HepG2 (cell line): Measurements from ENCODE around the gene JADE2. TPM values are rescaled to one million over a fixed set of nuclear protein-coding genes. Genes with fewer than 3 reads are reported as not detected.

Source experiments
- ATAC-seq: fragments of 200-7000 bp; cut with Tn5 transposase; 3 replicates; pipeline ENCODE4 v1.9.1; 2020; ENCODE audit warnings: mild to moderate bottlenecking, moderate library complexity
- BruUV-seq: library from RNA; stranded (reverse); fragments of 400-500 nt; replicated peaks from 2 replicates; lab custom pipeline; 2021; lab: Mats Ljungman, UMichigan
- CTCF ChIA-PET: fragments of 300-600 bp; formaldehyde crosslinking; extraction: SDS; loops from one replicate; lab custom pipeline; 2021; ENCODE audit warnings: low total read pairs, inconsistent platforms, low intra/inter-chr PET ratio; lab: Yijun Ruan, JAX
- POLR2A ChIA-PET: fragments of 350-600 bp; sonication (Branson Sonifier 250); formaldehyde crosslinking; loops from one replicate; lab custom pipeline; 2020; ENCODE audit warnings: antibody characterized with exemption, inconsistent platforms; lab: Yijun Ruan, JAX
- DNase-seq: peaks from one replicate; pipeline ENCODE4 v3.0.0-alpha.2; 2015; ENCODE audit warnings: low spot score
- FAIRE-seq: peaks from 3 replicates; lab custom pipeline; 2011; peaks lifted over from hg19 to GRCh38; lab: Jason Lieb, UNC
- H2AFZ ChIP-seq: one replicate; pipeline ENCODE4 v1.6.1; 2011; ENCODE audit warnings: low read length, inconsistent platforms
- H3K27ac ChIP-seq: fragments of 300-600 bp; 3 replicates; pipeline ENCODE4 v1.8.0; 2011; ENCODE audit warnings: mixed run types, mild to moderate bottlenecking, mixed read lengths, low read length, inconsistent platforms; ENCODE audit not compliant: insufficient read depth; ENCODE audit errors: extremely low read length
- H3K27me3 ChIP-seq, 2 experiments: fragments of 200-600 bp in 1 of 2; 2 replicates in 1 of 2; 3 replicates in 1 of 2; pipeline versions ENCODE4 v1.6.0 to v1.8.0; 2011; ENCODE audit warnings: low read length in 2 of 2, mild to moderate bottlenecking in 2 of 2, moderate library complexity in 2 of 2, inconsistent platforms in 1 of 2; ENCODE audit not compliant: insufficient read depth in 2 of 2, control insufficient read depth in 1 of 2
- H3K36me3 ChIP-seq, 2 experiments: fragments of 200-600 bp in 1 of 2; replicated peaks in 1 of 2; 2 replicates in 1 of 2; 3 replicates in 1 of 2; pipeline versions ENCODE4 v1.5.1 to v1.8.0; 2011; ENCODE audit warnings: low read length in 2 of 2, inconsistent platforms in 1 of 2; ENCODE audit not compliant: insufficient read depth in 2 of 2, control insufficient read depth in 1 of 2
- H3K4me1 ChIP-seq: 2 replicates; pipeline ENCODE4 v1.5.1; 2012; ENCODE audit warnings: low read length, inconsistent platforms; ENCODE audit not compliant: insufficient read depth
- H3K4me2 ChIP-seq: 2 replicates; pipeline ENCODE4 v1.6.0; 2011; ENCODE audit warnings: low read depth, low read length, inconsistent platforms
- H3K4me3 ChIP-seq, 3 experiments: fragments of 200-600 bp in 1 of 3; sonication (generic), shearing (Covaris generic) in 1 of 3; replicated peaks in 1 of 3; 2 replicates each; pipeline ENCODE4 v1.5.1; 2011 to 2016; ENCODE audit warnings: low read length in 3 of 3, inconsistent platforms in 2 of 3, low read depth in 2 of 3, mild to moderate bottlenecking in 2 of 3, control low read depth in 1 of 3, mixed read lengths in 1 of 3; ENCODE audit not compliant: insufficient read depth in 1 of 3
- H3K79me2 ChIP-seq: one replicate; pipeline ENCODE4 v1.6.1; 2011; ENCODE audit warnings: low read length, inconsistent platforms; ENCODE audit not compliant: insufficient read depth
- H3K9ac ChIP-seq: 2 replicates; pipeline ENCODE4 v1.6.0; 2011; ENCODE audit warnings: mild to moderate bottlenecking, low read depth, low read length, inconsistent platforms; ENCODE audit not compliant: insufficient read depth
- H3K9me3 ChIP-seq: 2 replicates; pipeline ENCODE4 v1.5.1; 2012; ENCODE audit warnings: mild to moderate bottlenecking, low read length
- H4K20me1 ChIP-seq: 2 replicates; pipeline ENCODE4 v1.6.0; 2011; ENCODE audit warnings: inconsistent platforms, mild to moderate bottlenecking, low read length, moderate library complexity; ENCODE audit not compliant: insufficient read depth
- ATF7 ChIP-seq, 2 experiments: fragments of 450-650 bp in 1 of 2; sonication (generic) in 1 of 2; formaldehyde crosslinking in 1 of 2; IDR thresholded peaks; 2 replicates each; pipeline versions ENCODE4 v1.4.0 to v1.6.1; 2016 to 2020; ENCODE audit warnings: antibody characterized with exemption in 1 of 2, mild to moderate bottlenecking in 1 of 2, missing genetic modification reagents in 1 of 2
- BCL6 ChIP-seq: IDR thresholded peaks from 2 replicates; pipeline ENCODE4 v1.6.1; 2016; ENCODE audit warnings: missing genetic modification reagents, missing compliant biosample characterization
- DNMT1 ChIP-seq: sonication (generic); formaldehyde crosslinking; IDR thresholded peaks from 2 replicates; pipeline ENCODE4 v1.5.1; 2020; ENCODE audit warnings: mild to moderate bottlenecking, missing genetic modification reagents
- FOSL2 ChIP-seq: sonication (generic); formaldehyde crosslinking; IDR thresholded peaks from 2 replicates; pipeline ENCODE4 v1.4.0; 2020; ENCODE audit warnings: missing genetic modification reagents
- GLMP ChIP-seq: sonication (generic); formaldehyde crosslinking; IDR thresholded peaks from 2 replicates; pipeline ENCODE4 v1.9.0; 2021; ENCODE audit warnings: missing genetic modification reagents, mild to moderate bottlenecking, borderline replicate concordance
- MAZ ChIP-seq, 2 experiments: sonication (generic) in 1 of 2; formaldehyde crosslinking in 1 of 2; IDR thresholded peaks; 2 replicates each; pipeline versions ENCODE4 v1.5.0 to v1.6.1; 2012 to 2020; ENCODE audit warnings: low read depth in 2 of 2, mild to moderate bottlenecking in 2 of 2, borderline replicate concordance in 1 of 2, improper control_type of control experiment in 1 of 2, low read length in 1 of 2, missing genetic modification reagents in 1 of 2, moderate library complexity in 1 of 2
- PHF8 ChIP-seq: sonication (generic); formaldehyde crosslinking; IDR thresholded peaks from 2 replicates; pipeline ENCODE4 v1.5.0; 2020; ENCODE audit warnings: missing genetic modification reagents
- PRMT3 ChIP-seq: sonication (generic); formaldehyde crosslinking; IDR thresholded peaks from 2 replicates; pipeline ENCODE4 v1.8.1; 2022; ENCODE audit warnings: low read depth, mild to moderate bottlenecking, moderate library complexity, missing genetic modification reagents, borderline replicate concordance
- TAF1 ChIP-seq: sonication (generic); formaldehyde crosslinking; IDR thresholded peaks from 2 replicates; pipeline ENCODE4 v1.4.0; 2020; ENCODE audit warnings: missing genetic modification reagents
- TEAD2 ChIP-seq: sonication (generic); formaldehyde crosslinking; IDR thresholded peaks from 2 replicates; pipeline ENCODE4 v1.9.0; 2021; ENCODE audit warnings: missing genetic modification reagents
- ZNF512B ChIP-seq: sonication (generic); formaldehyde crosslinking; IDR thresholded peaks from 2 replicates; pipeline ENCODE4 v1.5.1; 2020; ENCODE audit warnings: missing genetic modification reagents, mild to moderate bottlenecking, borderline replicate concordance
- WGBS: methylation state at CpG from one replicate; pipeline ENCODE4 v1.1.6; 2017; ENCODE audit warnings: low lambda C conversion rate; 5-methylcytosine and 5-hydroxymethylcytosine counted together
- in situ Hi-C: cut with HindIII; loops from 2 replicates; pipeline ENCODE4 v1.10.0; 2017; ENCODE audit warnings: low pct_unique_long_range_greater_than_20kb; ENCODE audit not compliant: extremely low pct_ligation_motif_present
- intact Hi-C: fragments of 100-400 bp; cut with micrococcal nuclease; formaldehyde crosslinking; loops from one replicate; pipeline ENCODE4 v1.10.0; 2022; ENCODE audit not compliant: unreplicated experiment
- polyA plus RNA-seq, 8 experiments: library from polyadenylated mRNA; depleted of rRNA in 3 of 8; stranded (reverse) in 7 of 8; unstranded in 1 of 8; fragments of >200 nt; fragmentation: Illumina TruSeq in 4 of 8; extraction: Trizol in 4 of 8; gene quantifications; 2 replicates each; pipeline versions ENCODE4 v1.2.1 to v1.2.3, GENCODE V29; 2011 to 2016; ENCODE audit warnings: low read depth in 4 of 8, missing spikeins in 1 of 8, mixed read lengths in 1 of 8; ENCODE audit not compliant: insufficient read depth in 1 of 8
- total RNA-seq, 5 experiments: library from RNA; depleted of rRNA; stranded (reverse); fragments of >200 nt; fragmentation: Illumina TruSeq; extraction: Trizol; gene quantifications; 2 replicates each; pipeline ENCODE4 v1.2.3, GENCODE V29; 2016; ENCODE audit warnings: low read depth in 1 of 5
- TF ChIP-seq, protein P1 (sequence below): sonication (generic); formaldehyde crosslinking; IDR thresholded peaks from 2 replicates; pipeline ENCODE4 v1.8.1; 2022; ENCODE audit warnings: mild to moderate bottlenecking, missing genetic modification reagents

JADE2 gene
- total and polyA plus RNA-seq, 2 of the 13 experiments (the other 11 are each of a cell fraction or from before 2014, with no cell fraction given): 7.5 to 15.1 TPM

DNA sequence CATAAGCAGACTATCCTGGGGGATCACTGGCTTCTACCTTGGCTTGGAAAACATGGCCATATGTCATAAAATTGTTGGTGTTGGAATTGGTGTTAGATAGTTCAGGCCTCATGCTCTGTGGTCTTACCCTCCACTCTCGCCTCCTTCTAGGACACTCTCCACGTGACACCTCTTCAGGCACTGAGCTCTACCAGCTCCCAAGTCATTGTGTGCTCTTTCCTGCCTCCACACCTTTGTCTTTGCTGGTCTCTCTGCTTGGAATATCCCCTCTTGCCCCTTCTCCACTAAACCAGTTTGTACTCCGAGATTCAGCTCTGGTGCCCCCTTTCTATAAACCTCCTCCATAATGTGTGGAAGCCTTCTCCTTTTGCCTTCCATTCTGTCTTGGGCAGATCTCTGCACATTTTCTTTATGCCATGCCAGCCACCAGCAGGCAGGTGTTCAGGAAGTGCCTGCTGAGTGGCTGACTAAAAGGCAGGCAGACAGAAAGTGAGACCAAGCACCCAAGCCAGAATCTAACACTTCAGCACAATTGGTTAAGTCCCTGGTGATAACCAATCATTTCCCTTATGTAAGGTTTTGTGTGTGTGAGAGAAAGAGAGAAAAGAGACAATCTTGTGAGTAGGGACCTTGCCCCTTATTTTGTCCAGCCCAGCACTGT is 69.5 kb downstream of the JADE2 start:
- H3K4me3 ChIP-seq: no peak overlapping the region
- BruUV-seq: no TSS peak
- ATAC-seq: peak; percentile 6; the same call in 2 of the 3 replicates

More for the DNA sequence above, 69.5 kb downstream of the JADE2 start:
- Histone ChIP-seq H3K4me2 (peak overlapping the region; percentile 19), H3K9ac (no peak overlapping the region), H3K36me3 (no peaks in the 10 kb centered on the region), H3K9me3 (no peaks in the 10 kb centered on the region), H4K20me1 (no peaks in the 10 kb centered on the region), H3K27me3 (no peaks in the 10 kb centered on the region), H3K79me2 (no peaks in the 10 kb centered on the region), H3K4me1 (peaks cover 54% of the 10 kb centered on the region), H3K27ac (no peak overlapping the region), H2AFZ (no peak overlapping the region)
- CTCF ChIA-PET: no interaction called here
- FAIRE-seq (no peak), DNase-seq (no peak)
- WGBS: 56% methylated on average over 3 of the region's 3 CpGs
- in situ Hi-C loops (loop anchor here (25.0 kb wide), 1 partner anchor 408 kb away; the partner anchor contains the start of gene SKP1), intact Hi-C loops (loop anchor here (5.0 kb wide), 1 partner anchor 67 kb away; no protein-coding TSS in a partner anchor)
- TF ChIP-seq PRMT3 (no peak), DNMT1 (no peak), FOSL2 (CRISPR knock-in tag) (no peak), BCL6 (CRISPR knock-in tag) (no peak), TAF1 (CRISPR knock-in tag) (no peak), ZNF512B (no peak), PHF8 (CRISPR knock-in tag) (no peak), ATF7 (IDR thresholded peaks at IDR 0.05) (no peak), ATF7 (CRISPR knock-in tag; IDR thresholded peaks at IDR 0.05) (no peak), MAZ (IDR thresholded peaks at IDR 0.05; ENCODE audit: borderline replicate concordance, low read depth, low read length) (no peak), MAZ (CRISPR knock-in tag; IDR thresholded peaks at IDR 0.05; ENCODE audit: low read depth) (no peak), TEAD2 (CRISPR knock-in tag) (no peak), GLMP (CRISPR knock-in tag) (no peak)
- TF ChIP-seq, protein P1, sequence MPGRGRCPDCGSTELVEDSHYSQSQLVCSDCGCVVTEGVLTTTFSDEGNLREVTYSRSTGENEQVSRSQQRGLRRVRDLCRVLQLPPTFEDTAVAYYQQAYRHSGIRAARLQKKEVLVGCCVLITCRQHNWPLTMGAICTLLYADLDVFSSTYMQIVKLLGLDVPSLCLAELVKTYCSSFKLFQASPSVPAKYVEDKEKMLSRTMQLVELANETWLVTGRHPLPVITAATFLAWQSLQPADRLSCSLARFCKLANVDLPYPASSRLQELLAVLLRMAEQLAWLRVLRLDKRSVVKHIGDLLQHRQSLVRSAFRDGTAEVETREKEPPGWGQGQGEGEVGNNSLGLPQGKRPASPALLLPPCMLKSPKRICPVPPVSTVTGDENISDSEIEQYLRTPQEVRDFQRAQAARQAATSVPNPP: no peak
- POLR2A ChIA-PET: no interaction called here
